Body of pancreas (tissue), 4 donors: ENCODE measurements around the gene BMP4. TPM values are rescaled to one million over a fixed set of nuclear protein-coding genes. Genes with fewer than 3 reads are reported as not detected.
A peak's percentile ranks its signal among the peaks of the same experiment; 100 is the strongest.

Experiments used
- ATAC-seq: fragments of 150-250 bp; one replicate; pipeline ENCODE4 v1.9.1; 2016
- DNase-seq, 4 donors: peaks; one replicate each; pipeline ENCODE4 v3.0.0-alpha.2; 2019
- H3K27ac ChIP-seq, 4 donors: fragments of 200-600 bp; sonication (generic); 1 replicate in 3 of 4; 2 replicates in 1 of 4; pipeline versions ENCODE4 v1.5.1 to v1.6.1; 2016 to 2019; ENCODE audit warnings: mild to moderate bottlenecking in 1 of 4, mixed read lengths in 1 of 4, moderate library complexity in 1 of 4
- H3K27me3 ChIP-seq, 2 donors: fragments of 200-600 bp; sonication (generic); one replicate each; pipeline ENCODE4 v1.6.0; 2016; ENCODE audit warnings: mild to moderate bottlenecking in 1 of 2
- H3K36me3 ChIP-seq, 2 donors: fragments of 200-600 bp; sonication (generic); replicated peaks in 1 of 2; 2 replicates each; pipeline ENCODE4 v1.5.1; 2016; ENCODE audit warnings: low read depth in 2 of 2; ENCODE audit not compliant: insufficient read depth in 1 of 2
- H3K4me1 ChIP-seq: fragments of 200-600 bp; sonication (generic); one replicate; pipeline ENCODE4 v1.6.0; 2016
- H3K4me3 ChIP-seq, 2 donors: fragments of 200-600 bp; sonication (generic); 1 replicate in 1 of 2; 2 replicates in 1 of 2; pipeline ENCODE4 v1.5.1; 2016 to 2019
- H3K9me3 ChIP-seq, 3 donors: fragments of 200-600 bp; sonication (generic); 1 replicate in 2 of 3; 2 replicates in 1 of 3; pipeline ENCODE4 v1.5.1; 2016
- CTCF ChIP-seq, 7 experiments: fragments of 450-650 bp in 4 of 7; fragments of 200-600 bp in 3 of 7; sonication (generic) in 3 of 7; IDR thresholded peaks; one replicate each; pipeline ENCODE4 v1.5.1; 2016 to 2019; ENCODE audit warnings: antibody characterized with exemption in 7 of 7
- POLR2A ChIP-seq, 3 donors: fragments of 450-650 bp; IDR thresholded peaks; one replicate each; pipeline ENCODE4 v1.6.1; 2016; ENCODE audit warnings: antibody characterized with exemption in 3 of 3, mild to moderate bottlenecking in 2 of 3
- WGBS, 2 donors: methylation state at CpG; one replicate each; pipeline ENCODE4 v1.1.5; 2017; 5-methylcytosine and 5-hydroxymethylcytosine counted together
- intact Hi-C: fragments of 100-400 bp; cut with DNase I; formaldehyde crosslinking; loops from one replicate; pipeline ENCODE4 v1.15.1; 2023
- total RNA-seq, 2 donors: library from RNA; depleted of rRNA; stranded (reverse); fragments of >200 nt; gene quantifications; one replicate each; pipeline ENCODE4 v1.1.0, GENCODE V29; 2016

The BMP4 gene
- total RNA-seq, 2 donors from 2014 or later, result 5.9 to 8.3 TPM

GRCh38 chr14:53958628-53959027, 2.0 kb upstream of the BMP4 start:
- no peak for DNase-seq
- Histone ChIP-seq H3K36me3 (no peaks in the 10 kb centered on the region), H3K27me3 (peaks cover 0 to 18% of the 10 kb centered on the region in 2 donors), H3K4me3 (no peak overlapping the region), H3K4me1 (peaks cover 38% of the 10 kb centered on the region), H3K9me3 (no peaks in the 10 kb centered on the region), H3K27ac (no peak overlapping the region)
- TF ChIP-seq POLR2A (IDR thresholded peaks at IDR 0.05) (no peak), CTCF (IDR thresholded peaks at IDR 0.05) (no peak)
- WGBS, 2 donors, result 52 to 72% methylated on average over 2 of the region's 2 CpGs
- intact Hi-C loops, result no loop called here
- ATAC-seq, result no peak

GRCh38 chr14:53957739-53958138, 1.1 kb upstream of the BMP4 start:
- DNase-seq (no peak), ATAC-seq (no peak)
- no peak overlapping the region for H3K27ac ChIP-seq
- H3K4me3 ChIP-seq, result no peak overlapping the region
- intact Hi-C loops, result no loop called here
- TF ChIP-seq CTCF (IDR thresholded peaks at IDR 0.05) (no peak), POLR2A (IDR thresholded peaks at IDR 0.05) (no peak)
- no peaks in the 10 kb centered on the region for H3K36me3 ChIP-seq
- peaks cover 36% of the 10 kb centered on the region for H3K4me1 ChIP-seq
- peaks cover 0 to 18% of the 10 kb centered on the region in 2 donors for H3K27me3 ChIP-seq
- no peaks in the 10 kb centered on the region for H3K9me3 ChIP-seq

- peak overlapping the region in 1 of 4 donors; percentile 1 for H3K27ac ChIP-seq
- no peak overlapping the region for H3K4me3 ChIP-seq
- H3K4me1 ChIP-seq, result peaks cover 48% of the 10 kb centered on the region
- no peak for TF ChIP-seq CTCF (IDR thresholded peaks at IDR 0.05)
- TF ChIP-seq POLR2A (IDR thresholded peaks at IDR 0.05), result no peak
- DNase-seq (peak in 3 of 4 donors; percentile 24 to 55 (median 42)), ATAC-seq (no peak)
- intact Hi-C loops, result no loop called here
- no peaks in the 10 kb centered on the region for H3K9me3 ChIP-seq
- no peaks in the 10 kb centered on the region for H3K36me3 ChIP-seq
- 4 to 7% methylated on average over 23 to 52 of the region's 52 CpGs for WGBS, 2 donors
- H3K27me3 ChIP-seq, result peaks cover 0 to 18% of the 10 kb centered on the region in 2 donors
These were observed 776 bp downstream of the BMP4 start for GRCh38 chr14:53955671-53956426.

GRCh38 chr14:53955229-53955556, 1.4 kb downstream of the BMP4 start:
- no peak for ATAC-seq
- no peaks in the 10 kb centered on the region for H3K9me3 ChIP-seq
- no peaks in the 10 kb centered on the region for H3K36me3 ChIP-seq
- WGBS, 2 donors, result 3 to 11% methylated on average over 16 to 17 of the region's 17 CpGs
- TF ChIP-seq POLR2A (IDR thresholded peaks at IDR 0.05) (no peak), CTCF (IDR thresholded peaks at IDR 0.05) (no peak)
- DNase-seq, result no peak
- intact Hi-C loops, result no loop called here
- peak overlapping the region in 1 of 2 donors; percentile 3 for H3K4me3 ChIP-seq
- H3K4me1 ChIP-seq, result peaks cover 48% of the 10 kb centered on the region
- H3K27ac ChIP-seq, result no peak overlapping the region
- peaks cover 0 to 18% of the 10 kb centered on the region in 2 donors for H3K27me3 ChIP-seq
